Stimulated activated CD8-positive, alpha-beta memory T cell treated with anti-CD3 and anti-CD28 coated beads, Interleukin-7, amount 100 ng/mL, for 24 hours (primary cell): ENCODE data around the gene RIPOR2.
"Not testable (repeated sequence)": the region's sequence is repeated elsewhere in the genome, so short reads cannot be mapped to it uniquely, and the experiment has no call there.

Experiments used
- DNase-seq: peaks from one replicate; pipeline ENCODE4 v3.0.0-alpha.2; 2020; ENCODE audit warnings: low read depth

RIPOR2 gene

DNA sequence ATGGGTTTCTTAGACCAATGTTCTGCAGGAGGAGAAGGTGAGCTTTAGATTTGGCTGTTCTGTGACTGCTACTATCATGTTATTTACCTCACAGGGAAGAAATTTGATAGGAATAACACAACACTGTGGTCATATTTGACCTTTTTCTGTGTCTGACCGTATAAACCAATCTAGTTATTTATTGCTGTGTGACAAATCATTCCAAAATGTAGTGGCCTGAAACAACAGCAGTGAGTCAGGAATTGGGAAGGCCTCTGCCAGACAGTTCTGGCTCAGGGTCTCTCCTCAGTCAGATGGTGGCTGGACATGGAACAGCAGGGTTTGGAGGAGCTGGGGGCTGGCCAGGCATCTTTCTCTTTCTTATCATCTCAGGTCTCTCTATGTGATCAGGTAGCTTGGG, 33.0 kb downstream of the RIPOR2 start:
- DNase-seq, result no peak

DNA sequence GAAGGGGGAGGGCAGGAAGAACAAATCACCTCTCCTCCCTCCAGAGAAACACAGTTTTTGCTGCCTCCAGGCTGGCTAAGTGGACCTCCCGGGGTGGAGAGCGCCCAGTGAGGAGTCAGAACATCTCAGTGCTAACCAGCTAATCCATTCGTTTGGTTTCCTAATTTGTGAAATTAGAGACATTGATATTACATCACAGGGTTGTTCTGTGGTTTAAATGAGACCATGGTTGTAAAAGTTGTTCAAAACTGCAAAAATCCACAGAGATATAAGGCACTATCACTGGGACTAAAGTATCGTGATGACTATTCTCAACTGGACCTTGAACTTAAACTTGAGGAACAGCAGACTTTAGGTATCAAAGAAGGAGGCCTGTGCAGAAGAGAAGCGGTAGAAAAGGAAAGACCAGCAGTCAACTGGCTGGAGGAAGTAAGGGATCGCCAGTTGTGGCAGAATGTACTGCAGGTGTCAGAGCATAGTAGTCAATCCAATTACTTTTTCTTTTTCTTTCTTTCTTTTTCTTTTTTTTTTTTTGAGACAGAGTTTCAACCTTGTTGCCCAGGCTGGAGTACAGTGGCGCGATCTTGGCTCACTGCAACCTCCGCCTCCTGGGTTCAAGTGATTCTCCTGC, 33.9 kb downstream of the RIPOR2 start:
- no peak for DNase-seq

- DNase-seq, result no peak
Measured at GRCh38 chr6:24900917-24901697, 34.7 kb downstream of the RIPOR2 start.

GRCh38 chr6:24899997-24900325, 35.8 kb downstream of the RIPOR2 start:
- DNase-seq, result no peak

DNA sequence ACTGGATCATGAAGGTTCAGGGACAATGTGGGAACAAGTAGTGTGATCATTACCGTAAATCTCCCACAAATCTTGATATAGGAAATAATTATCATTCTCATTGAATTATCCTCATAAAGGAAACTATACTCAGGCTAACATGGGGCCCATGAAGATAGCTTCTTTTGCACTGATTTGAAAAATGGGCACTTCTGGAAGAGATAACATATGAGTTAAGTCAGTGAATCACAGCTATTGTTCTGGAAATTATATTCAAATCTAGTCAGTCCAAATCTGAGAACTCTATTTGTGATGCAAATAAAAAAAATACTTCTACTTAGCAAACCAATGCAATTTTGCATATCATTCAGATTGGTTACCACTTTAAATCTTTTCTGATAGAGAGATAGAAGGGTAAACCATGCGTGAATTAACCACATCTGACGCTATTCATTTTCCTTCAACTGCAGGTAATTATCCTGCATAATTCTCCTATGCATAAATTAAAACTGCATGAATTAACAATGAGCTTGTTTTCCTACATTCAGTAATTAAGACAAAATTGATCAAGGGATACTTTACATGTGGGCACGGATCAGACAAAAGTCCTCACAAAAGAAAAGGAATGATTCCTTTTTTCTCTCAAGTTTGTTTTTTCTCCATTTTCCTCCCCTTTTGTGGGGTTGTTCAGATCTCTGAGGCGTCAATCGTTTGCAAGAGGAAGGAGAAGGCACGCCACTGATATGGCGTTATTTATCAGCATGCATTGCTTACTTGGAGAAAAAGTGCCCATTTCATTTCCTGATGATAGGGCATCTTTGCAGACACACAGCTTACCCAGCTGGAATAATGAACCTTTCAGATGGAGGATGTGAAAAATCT, 36.4 kb downstream of the RIPOR2 start:
- no peak for DNase-seq

GRCh38 chr6:24898676-24899075, 37.1 kb downstream of the RIPOR2 start:
- DNase-seq, result no peak

- no peak for DNase-seq
Measured at GRCh38 chr6:24897186-24897585, 38.6 kb downstream of the RIPOR2 start.

GRCh38 chr6:24893342-24893850, 42.4 kb downstream of the RIPOR2 start:
- DNase-seq, result no peak

GRCh38 chr6:24891004-24891403, 44.8 kb downstream of the RIPOR2 start:
- no peak for DNase-seq

DNA sequence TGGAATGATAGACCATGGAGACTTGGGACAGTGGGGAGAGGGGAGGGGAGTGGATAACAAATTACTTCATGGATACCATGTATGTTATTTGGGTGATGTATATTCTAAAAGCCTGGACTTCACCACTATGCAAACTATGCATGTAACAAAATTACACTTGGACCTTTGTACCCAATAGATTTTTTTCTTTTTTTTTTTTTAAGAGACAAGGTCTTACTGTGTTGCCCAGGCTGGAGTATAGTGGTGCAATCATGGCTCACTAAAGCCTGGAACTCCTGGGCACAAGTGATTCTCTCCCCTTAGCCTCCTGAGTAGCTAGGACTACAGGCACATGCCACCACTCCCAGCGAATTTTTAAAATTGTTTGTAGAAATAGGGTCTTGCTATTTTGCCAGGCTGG, 45.3 kb downstream of the RIPOR2 start:
- DNase-seq, result no peak

GRCh38 chr6:24888715-24889370, 46.9 kb downstream of the RIPOR2 start:
- DNase-seq, result no peak

DNA sequence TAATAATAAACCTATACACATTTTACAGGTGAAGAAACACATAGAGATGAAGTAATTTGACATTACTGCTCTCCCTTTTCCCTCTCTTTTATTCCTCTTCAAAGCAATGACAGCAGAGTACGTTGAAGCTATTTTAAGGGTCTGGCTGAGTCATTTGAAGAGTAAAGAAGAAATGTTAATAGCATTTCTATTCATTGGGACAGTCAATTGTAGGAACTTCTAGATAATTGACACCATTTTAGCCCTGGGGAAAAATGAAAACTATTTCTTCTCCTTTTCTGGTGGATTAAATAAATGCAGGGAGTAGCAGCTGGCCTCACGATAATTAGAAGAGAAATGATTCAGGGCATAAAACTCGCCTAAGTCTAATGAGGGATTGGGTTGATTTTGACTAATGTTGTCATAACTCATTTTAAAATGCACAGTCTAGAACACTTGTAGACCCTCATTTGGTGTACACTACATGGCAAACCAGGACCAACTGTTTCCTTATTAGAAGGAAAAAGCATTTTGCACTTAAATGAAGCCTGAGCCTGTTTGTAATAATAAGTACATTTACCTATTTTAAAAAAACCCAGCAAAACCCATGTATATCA, 48.1 kb downstream of the RIPOR2 start:
- no peak for DNase-seq

- no peak for DNase-seq
Measured at GRCh38 chr6:24883618-24884017, 52.1 kb downstream of the RIPOR2 start.

GRCh38 chr6:24882835-24883555, 52.8 kb downstream of the RIPOR2 start:
- DNase-seq, result no peak

- DNase-seq, result no peak
Measured at GRCh38 chr6:24882295-24882694, 53.5 kb downstream of the RIPOR2 start.

GRCh38 chr6:24881376-24881775, 54.4 kb downstream of the RIPOR2 start:
- DNase-seq, result no peak

DNA sequence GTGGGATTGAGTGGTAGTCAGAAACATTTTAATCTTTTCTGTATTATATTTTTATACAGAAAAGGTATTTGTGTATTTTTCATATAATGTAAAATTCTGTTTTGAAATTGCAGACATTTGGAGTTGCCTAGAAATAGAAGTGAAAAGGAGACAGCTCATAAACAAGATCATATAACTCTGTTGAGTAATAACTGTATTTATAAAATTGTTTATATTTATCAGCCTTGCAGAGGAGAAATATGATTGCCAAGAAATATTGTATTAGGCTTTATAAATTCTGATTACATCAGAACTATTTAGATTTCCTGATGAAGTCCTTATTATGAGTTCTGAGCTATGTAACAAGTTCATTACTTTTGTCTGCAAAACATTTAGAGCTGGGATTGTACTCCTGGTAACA, 55.3 kb downstream of the RIPOR2 start:
- no peak for DNase-seq

DNA sequence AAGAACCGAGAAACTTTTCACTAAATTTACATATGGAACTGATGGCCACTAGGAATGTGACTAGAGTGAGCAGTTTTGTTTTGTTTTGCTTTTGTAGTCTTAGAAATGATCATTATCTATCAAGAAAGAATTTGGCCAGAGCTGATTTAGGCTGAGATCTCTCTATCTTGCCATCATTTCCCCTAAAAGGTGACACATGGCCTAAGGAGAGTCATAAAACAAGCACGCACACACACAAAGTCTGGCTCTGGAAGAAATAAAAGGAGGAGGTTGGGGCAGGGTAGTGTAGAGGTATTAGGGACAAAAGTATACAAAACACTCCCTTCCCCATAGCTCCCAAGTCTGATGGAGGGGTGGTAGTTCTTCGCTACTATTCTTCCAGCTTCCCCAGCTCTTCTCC, 56.4 kb downstream of the RIPOR2 start:
- DNase-seq, result no peak

DNA sequence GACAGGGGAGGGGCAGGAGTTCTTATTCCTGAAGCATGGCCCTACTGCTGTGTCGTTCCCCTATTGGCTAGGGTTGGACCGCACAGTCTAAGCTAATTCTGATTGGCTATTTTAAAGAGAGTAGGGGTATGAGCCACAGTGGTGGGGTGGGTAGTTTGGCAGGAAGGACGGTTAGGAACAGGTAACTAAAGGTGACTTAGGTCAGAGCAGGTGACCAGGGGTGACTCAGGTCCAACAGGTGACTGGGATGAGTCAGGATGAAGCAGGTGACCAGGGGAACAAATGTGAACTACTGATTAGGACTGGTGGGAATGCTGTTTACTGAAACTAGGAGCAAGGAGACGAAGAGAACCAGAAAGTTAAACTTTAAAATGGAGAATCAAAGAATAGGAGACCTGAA, 58.0 kb downstream of the RIPOR2 start:
- DNase-seq, result not testable (repeated sequence)

GRCh38 chr6:24876499-24877465, 59.0 kb downstream of the RIPOR2 start:
- DNase-seq, result no peak
